Osteoblast (primary cell): Measurements from ENCODE around the gene CIDEA. TPM values are rescaled to one million over a fixed set of nuclear protein-coding genes. Genes with fewer than 3 reads are reported as not detected.
A peak's percentile ranks its signal among the peaks of the same experiment; 100 is the strongest.

Source experiments
- DNase-seq: peaks from one replicate; pipeline ENCODE4 v3.0.0; 2011; ENCODE audit warnings: low spot score, mixed read lengths; ENCODE audit not compliant: insufficient read length; ENCODE audit errors: missing footprints
- H2AFZ ChIP-seq: 2 replicates; pipeline ENCODE4 v1.6.0; 2011; ENCODE audit warnings: mild to moderate bottlenecking, low read length
- H3K27ac ChIP-seq: 2 replicates; pipeline ENCODE4 v1.5.1; 2011; ENCODE audit warnings: mild to moderate bottlenecking, low read depth, low read length, moderate library complexity
- H3K27me3 ChIP-seq: 2 replicates; pipeline ENCODE4 v1.6.0; 2012; ENCODE audit warnings: mild to moderate bottlenecking, control low read depth, inconsistent platforms, low read length, moderate library complexity; ENCODE audit not compliant: insufficient read depth
- H3K36me3 ChIP-seq: 2 replicates; pipeline ENCODE4 v1.5.1; 2011; ENCODE audit warnings: mild to moderate bottlenecking, low read length, control low read depth, moderate library complexity; ENCODE audit not compliant: insufficient read depth
- H3K4me1 ChIP-seq: 2 replicates; pipeline ENCODE4 v1.5.1; 2011; ENCODE audit warnings: mild to moderate bottlenecking, low read length, control low read depth, moderate library complexity; ENCODE audit not compliant: insufficient read depth
- H3K4me2 ChIP-seq: 2 replicates; pipeline ENCODE4 v1.6.0; 2011; ENCODE audit warnings: mild to moderate bottlenecking, low read length; ENCODE audit not compliant: insufficient read depth
- H3K4me3 ChIP-seq: fragments of 200-600 bp; sonication (generic); 3 replicates; pipeline ENCODE4 v1.5.1; 2012; ENCODE audit warnings: mild to moderate bottlenecking, low read length, inconsistent platforms; ENCODE audit not compliant: insufficient read depth
- H3K79me2 ChIP-seq: 2 replicates; pipeline ENCODE4 v1.6.0; 2012; ENCODE audit warnings: mild to moderate bottlenecking, low read length, control low read depth, inconsistent platforms; ENCODE audit not compliant: insufficient read depth
- H3K9me3 ChIP-seq: 2 replicates; pipeline ENCODE4 v1.5.1; 2011; ENCODE audit warnings: low read depth, low read length, control low read depth
- H4K20me1 ChIP-seq: 2 replicates; pipeline ENCODE4 v1.6.0; 2012; ENCODE audit warnings: mild to moderate bottlenecking, low read length, control low read depth; ENCODE audit not compliant: insufficient read depth
- CTCF ChIP-seq: IDR thresholded peaks from 2 replicates; pipeline ENCODE4 v1.5.1; 2011; ENCODE audit warnings: mild to moderate bottlenecking, low read depth, low read length, moderate library complexity; ENCODE audit errors: extremely low read depth
- total RNA-seq: library from RNA; depleted of rRNA; stranded (reverse); fragments of >200 nt; gene quantifications from 2 replicates; pipeline ENCODE4 v1.2.3, GENCODE V29; 2012

CIDEA gene
- total RNA-seq, 1 donor: not detected

GRCh38 chr18:12306752-12307700 is 52.9 kb downstream of the CIDEA start:
- H3K27me3 ChIP-seq: no peaks in the 10 kb centered on the region
- peak overlapping the region; percentile 63 for H3K27ac ChIP-seq
- peaks cover 56% of the 10 kb centered on the region for H3K79me2 ChIP-seq
- peaks cover 14% of the 10 kb centered on the region for H3K4me1 ChIP-seq
- H3K4me2 ChIP-seq: peak overlapping the region; percentile 94
- DNase-seq: peak; percentile 94
- H3K36me3 ChIP-seq: peaks cover 26% of the 10 kb centered on the region
- peak; percentile 24 for TF ChIP-seq CTCF
- no peaks in the 10 kb centered on the region for H3K9me3 ChIP-seq
- peak overlapping the region; percentile 95 for H3K4me3 ChIP-seq
- H4K20me1 ChIP-seq: peaks cover 26% of the 10 kb centered on the region
- H2AFZ ChIP-seq: peak overlapping the region; percentile 82

DNA sequence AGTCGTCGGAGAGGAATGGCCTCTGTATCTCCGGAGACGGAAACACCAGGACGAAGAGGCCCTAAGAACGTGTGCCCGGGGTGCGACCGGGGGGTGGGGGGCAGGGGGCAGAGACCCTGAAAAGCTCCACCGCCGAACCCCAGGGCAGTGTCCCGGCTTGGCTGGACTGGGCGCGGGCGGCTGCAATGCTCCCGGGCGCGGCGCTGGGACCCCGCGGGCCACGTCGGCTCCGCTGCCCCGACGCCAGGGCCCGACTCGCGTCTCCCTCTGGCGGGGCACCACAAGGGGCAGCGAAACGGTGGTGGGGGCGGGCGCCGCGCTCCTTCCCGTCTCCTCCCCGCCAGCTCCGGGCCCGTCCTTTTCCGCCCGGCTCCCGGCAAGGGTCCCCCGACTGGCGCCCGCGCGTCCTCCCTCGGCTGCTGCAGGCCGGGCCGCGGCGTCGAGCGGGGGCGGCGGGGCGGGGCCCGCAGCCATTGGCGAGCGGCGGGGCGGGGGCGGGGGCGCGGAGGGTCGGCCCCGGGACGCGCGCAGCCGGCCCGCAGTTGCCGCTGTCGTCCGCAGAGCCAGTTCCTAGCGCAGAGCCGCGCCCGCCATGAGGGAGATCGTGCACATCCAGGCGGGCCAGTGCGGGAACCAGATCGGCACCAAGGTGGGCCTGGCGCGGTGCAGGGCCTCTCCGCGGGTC is 53.7 kb downstream of the CIDEA start, which contains the start of gene TUBB6:
TUBB6 (plus strand) TSS at position 541 of the 685 bp plus-strand sequence; CDS start at position 593, 52 bp downstream.
- Histone ChIP-seq H3K4me1 (peaks cover 14% of the 10 kb centered on the region), H3K4me2 (peak within 1 kb of the TSS; percentile 94), H4K20me1 (peaks cover 26% of the 10 kb centered on the region), H3K27ac (peak within 1 kb of the TSS; percentile 87), H3K9me3 (peaks cover 2% of the 10 kb centered on the region), H3K36me3 (peaks cover 32% of the 10 kb centered on the region), H3K27me3 (no peaks in the 10 kb centered on the region), H3K4me3 (peak within 1 kb of the TSS; percentile 95), H3K79me2 (peaks cover 62% of the 10 kb centered on the region), H2AFZ (peak within 1 kb of the TSS; percentile 82)
- no peak for TF ChIP-seq CTCF
- DNase-seq: peak; percentile 99

DNA sequence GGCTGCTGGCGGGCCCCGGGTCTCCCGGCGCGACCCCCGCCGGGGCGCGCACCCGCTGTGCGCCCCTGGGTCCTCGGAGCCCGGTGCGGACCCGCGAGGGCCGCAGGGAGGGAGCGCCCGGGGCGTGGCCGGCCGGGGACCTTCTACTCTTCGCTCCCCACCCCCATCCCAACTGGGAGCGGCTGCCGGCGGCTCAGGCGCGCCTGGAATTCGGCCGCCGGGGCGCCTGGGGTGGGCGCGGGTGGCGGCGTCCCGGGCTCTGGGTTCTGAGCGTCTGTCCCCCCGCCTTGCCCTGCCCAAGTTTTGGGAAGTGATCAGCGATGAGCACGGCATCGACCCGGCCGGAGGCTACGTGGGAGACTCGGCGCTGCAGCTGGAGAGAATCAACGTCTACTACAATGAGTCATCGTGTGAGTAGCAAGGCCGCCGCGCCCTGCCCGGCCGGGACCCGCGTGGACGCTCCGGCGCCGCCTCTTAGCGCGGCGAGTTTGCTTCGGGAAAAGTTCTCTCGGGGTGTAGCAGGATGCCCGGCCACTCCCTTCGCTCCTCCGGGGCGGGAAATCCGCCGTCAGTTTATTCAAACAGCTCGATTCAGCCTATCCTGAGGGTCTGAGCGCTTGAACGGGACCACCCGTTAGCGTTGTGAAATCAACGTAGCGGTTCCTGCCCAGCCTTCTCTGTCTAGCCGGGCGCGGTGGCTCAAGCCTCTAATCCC is 54.4 kb downstream of the CIDEA start:
- Histone ChIP-seq H3K36me3 (peaks cover 38% of the 10 kb centered on the region), H3K4me2 (peak overlapping the region; percentile 78), H3K27ac (peak overlapping the region; percentile 87), H3K27me3 (no peaks in the 10 kb centered on the region), H3K79me2 (peaks cover 69% of the 10 kb centered on the region), H2AFZ (peak overlapping the region; percentile 22), H4K20me1 (peaks cover 29% of the 10 kb centered on the region), H3K4me3 (peak overlapping the region; percentile 95), H3K9me3 (peaks cover 2% of the 10 kb centered on the region), H3K4me1 (peaks cover 18% of the 10 kb centered on the region)
- DNase-seq: peak; percentile 98
- TF ChIP-seq CTCF: no peak
